Measurements from ENCODE around the gene SNAP47.

- TF ChIP-seq CTCF (IDR thresholded peaks at IDR 0.05) (no peak), POLR2A (IDR thresholded peaks at IDR 0.05) (no peak)
These were observed 4.4 kb downstream of the SNAP47 start for GRCh38 chr1:227739636-227740035.

All from esophagus squamous epithelium (tissue), 4 donors.